Esophagus muscularis mucosa (tissue), 4 donors: Measurements from ENCODE around the gene SRRM4. TPM values are rescaled to one million over a fixed set of nuclear protein-coding genes. Genes with fewer than 3 reads are reported as not detected.
A peak's percentile ranks its signal among the peaks of the same experiment; 100 is the strongest.

Source experiments
- DNase-seq: peaks from one replicate; pipeline ENCODE4 v3.0.0-alpha.2; 2017; ENCODE audit errors: extremely low spot score
- H3K27ac ChIP-seq, 4 donors: fragments of 200-600 bp; sonication (generic); replicated peaks in 1 of 4; 1 replicate in 3 of 4; 2 replicates in 1 of 4; pipeline ENCODE4 v1.5.1; 2016 to 2019; ENCODE audit warnings: mild to moderate bottlenecking in 1 of 4
- H3K27me3 ChIP-seq, 4 donors: fragments of 200-600 bp; sonication (generic); one replicate each; pipeline versions ENCODE4 v1.5.1 to v1.6.0; 2016 to 2019
- H3K36me3 ChIP-seq, 4 donors: fragments of 200-600 bp; sonication (generic); one replicate each; pipeline ENCODE4 v1.5.1; 2016 to 2019
- H3K4me1 ChIP-seq, 4 donors: fragments of 200-600 bp; sonication (generic); one replicate each; pipeline ENCODE4 v1.5.1; 2016 to 2019
- H3K4me3 ChIP-seq, 4 donors: fragments of 200-600 bp; sonication (generic); 1 replicate in 2 of 4; 2 replicates in 2 of 4; pipeline ENCODE4 v1.5.1; 2016 to 2019; ENCODE audit warnings: mild to moderate bottlenecking in 4 of 4, moderate library complexity in 1 of 4
- H3K9me3 ChIP-seq, 4 donors: fragments of 200-600 bp; sonication (generic); 1 replicate in 3 of 4; 2 replicates in 1 of 4; pipeline ENCODE4 v1.5.1; 2016 to 2019
- EP300 ChIP-seq: sonication (generic); formaldehyde crosslinking; IDR thresholded peaks from one replicate; pipeline ENCODE4 v1.6.1; 2017; ENCODE audit warnings: antibody characterized with exemption
- POLR2A ChIP-seq: fragments of 450-650 bp; IDR thresholded peaks from one replicate; pipeline ENCODE4 v1.6.1; 2017; ENCODE audit warnings: antibody characterized with exemption, moderate library complexity, mild to moderate bottlenecking, low read depth
- POLR2AphosphoS5 ChIP-seq, 2 donors: sonication (generic); formaldehyde crosslinking; IDR thresholded peaks; one replicate each; pipeline ENCODE4 v1.6.1; 2017; ENCODE audit warnings: antibody characterized with exemption in 2 of 2
- WGBS: methylation state at CpG from one replicate; pipeline ENCODE4 v1.1.5; 2018; 5-methylcytosine and 5-hydroxymethylcytosine counted together
- intact Hi-C: fragments of 100-400 bp; cut with DNase I; formaldehyde crosslinking; loops from one replicate; pipeline ENCODE4 v1.15.1; 2023
- total RNA-seq, 4 donors: library from RNA; depleted of rRNA; stranded (reverse); fragments of >200 nt; gene quantifications; one replicate each; pipeline versions ENCODE4 v1.1.0 to v1.2.1, GENCODE V29; 2016
- TF ChIP-seq, protein P1 (sequence below), 3 experiments: fragments of 200-600 bp in 2 of 3; fragments of 450-650 bp in 1 of 3; sonication (generic) in 2 of 3; IDR thresholded peaks; one replicate each; pipeline ENCODE4 v1.5.1; 2017 to 2019; ENCODE audit warnings: antibody characterized with exemption in 3 of 3, mild to moderate bottlenecking in 2 of 3, moderate library complexity in 1 of 3

Gene SRRM4
- total RNA-seq, 4 donors from 2014 or later, result not detected

DNA sequence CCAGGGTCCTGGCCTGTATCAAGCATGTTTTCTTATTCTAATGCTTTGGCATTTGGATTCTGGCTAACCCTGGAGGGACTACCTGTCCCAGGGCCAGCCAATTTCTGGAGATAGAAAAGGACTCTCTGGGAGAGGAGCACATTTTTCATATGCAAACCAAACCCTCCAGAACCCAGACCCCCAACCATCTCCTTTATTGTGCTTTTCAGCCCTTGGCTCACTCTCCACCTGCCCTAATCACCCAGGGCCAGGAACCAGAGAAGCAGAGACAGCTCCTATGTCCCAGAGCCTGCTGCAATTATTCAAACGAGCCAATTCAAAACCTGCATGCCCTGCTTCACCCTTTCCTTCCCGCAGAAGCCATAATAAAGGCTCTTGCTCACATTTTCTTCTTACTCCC, 221.2 kb downstream of the SRRM4 start:
- Histone ChIP-seq H3K27me3 (no peaks in the 10 kb centered on the region), H3K4me3 (no peak overlapping the region), H3K36me3 (no peaks in the 10 kb centered on the region), H3K27ac (peak overlapping the region; percentile 22 to 86 (median 56)), H3K9me3 (no peaks in the 10 kb centered on the region), H3K4me1 (peaks cover 28 to 67% (median 59%) of the 10 kb centered on the region in 4 donors)
- 47% methylated on average over 2 of the region's 2 CpGs for WGBS
- no peak for DNase-seq
- TF ChIP-seq POLR2A (no peak), EP300 (no peak), POLR2AphosphoS5 (IDR thresholded peaks at IDR 0.05) (no peak)
- TF ChIP-seq, protein P1, sequence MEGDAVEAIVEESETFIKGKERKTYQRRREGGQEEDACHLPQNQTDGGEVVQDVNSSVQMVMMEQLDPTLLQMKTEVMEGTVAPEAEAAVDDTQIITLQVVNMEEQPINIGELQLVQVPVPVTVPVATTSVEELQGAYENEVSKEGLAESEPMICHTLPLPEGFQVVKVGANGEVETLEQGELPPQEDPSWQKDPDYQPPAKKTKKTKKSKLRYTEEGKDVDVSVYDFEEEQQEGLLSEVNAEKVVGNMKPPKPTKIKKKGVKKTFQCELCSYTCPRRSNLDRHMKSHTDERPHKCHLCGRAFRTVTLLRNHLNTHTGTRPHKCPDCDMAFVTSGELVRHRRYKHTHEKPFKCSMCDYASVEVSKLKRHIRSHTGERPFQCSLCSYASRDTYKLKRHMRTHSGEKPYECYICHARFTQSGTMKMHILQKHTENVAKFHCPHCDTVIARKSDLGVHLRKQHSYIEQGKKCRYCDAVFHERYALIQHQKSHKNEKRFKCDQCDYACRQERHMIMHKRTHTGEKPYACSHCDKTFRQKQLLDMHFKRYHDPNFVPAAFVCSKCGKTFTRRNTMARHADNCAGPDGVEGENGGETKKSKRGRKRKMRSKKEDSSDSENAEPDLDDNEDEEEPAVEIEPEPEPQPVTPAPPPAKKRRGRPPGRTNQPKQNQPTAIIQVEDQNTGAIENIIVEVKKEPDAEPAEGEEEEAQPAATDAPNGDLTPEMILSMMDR (IDR thresholded peaks at IDR 0.05), result no peak
- intact Hi-C loops, result loop anchor here (10.0 kb wide), 1 partner anchor 122 kb away; no protein-coding TSS in a partner anchor

DNA sequence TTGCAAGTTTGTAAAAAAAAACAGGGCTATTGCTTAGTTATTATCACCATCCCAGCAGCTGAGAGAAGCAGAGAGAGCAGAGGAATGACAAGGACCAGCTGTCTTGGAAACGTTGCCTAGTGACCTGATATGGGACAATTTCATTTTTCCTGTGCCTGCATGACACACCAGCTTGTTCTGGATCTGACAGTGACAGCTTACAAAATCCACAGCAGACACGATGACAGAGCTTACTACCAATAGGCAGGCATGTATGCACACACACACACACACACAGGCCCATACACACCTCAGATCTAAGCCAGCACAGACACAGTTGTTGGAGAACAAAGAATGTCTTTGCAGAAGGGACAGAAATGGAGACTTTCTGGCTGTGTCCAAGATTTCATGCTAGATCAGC, 222.8 kb downstream of the SRRM4 start:
- intact Hi-C loops, result loop anchor here (10.0 kb wide), 1 partner anchor 121 kb away; no protein-coding TSS in a partner anchor
- 5% methylated on average over 2 of the region's 2 CpGs for WGBS
- Histone ChIP-seq H3K36me3 (no peaks in the 10 kb centered on the region), H3K27me3 (no peaks in the 10 kb centered on the region), H3K27ac (peak overlapping the region; percentile 81 to 86 (median 83)), H3K4me1 (peaks cover 33 to 67% (median 63%) of the 10 kb centered on the region in 4 donors), H3K4me3 (no peak overlapping the region), H3K9me3 (no peaks in the 10 kb centered on the region)
- DNase-seq, result no peak
- TF ChIP-seq, protein P1 (IDR thresholded peaks at IDR 0.05), result no peak
- TF ChIP-seq EP300, result no peak
- TF ChIP-seq POLR2AphosphoS5 (IDR thresholded peaks at IDR 0.05), result peak in 1 of 2 donors; percentile 37
- TF ChIP-seq POLR2A, result no peak

DNA sequence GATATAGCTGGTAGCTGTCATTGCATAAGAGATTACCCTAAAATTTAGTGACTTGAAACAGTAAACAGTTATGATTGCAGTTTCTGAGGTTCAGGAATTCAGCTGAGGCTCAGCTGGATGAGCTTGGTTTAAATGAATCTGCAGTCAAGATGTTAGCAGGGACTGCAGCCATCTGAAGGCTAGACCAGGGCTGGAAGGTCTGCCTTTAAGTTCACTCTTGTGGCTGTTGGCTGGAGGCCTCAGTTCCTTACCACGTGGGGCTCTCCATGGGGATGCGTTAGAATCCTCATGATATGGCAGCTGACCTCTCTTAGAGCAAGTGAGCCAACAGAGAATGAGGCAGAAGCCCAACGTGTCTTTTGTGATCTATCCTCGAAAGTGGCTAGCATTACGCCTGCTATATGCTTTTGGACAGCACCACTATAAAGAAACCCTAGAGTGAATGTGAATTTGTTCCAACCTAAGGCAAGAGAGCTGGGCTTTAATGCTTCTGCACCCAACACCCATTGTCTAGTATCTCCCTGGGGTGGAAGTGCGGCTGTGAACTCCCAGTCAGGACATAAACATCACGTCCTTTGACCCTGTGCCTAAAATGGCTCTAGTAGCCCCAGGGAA, 223.4 kb downstream of the SRRM4 start:
- Histone ChIP-seq H3K4me1 (peaks cover 37 to 69% (median 65%) of the 10 kb centered on the region in 4 donors), H3K4me3 (no peak overlapping the region), H3K27me3 (no peaks in the 10 kb centered on the region), H3K27ac (peak overlapping the region; percentile 81 to 86 (median 83)), H3K36me3 (no peaks in the 10 kb centered on the region), H3K9me3 (no peaks in the 10 kb centered on the region)
- DNase-seq, result no peak
- intact Hi-C loops, result loop anchor here (10.0 kb wide), 1 partner anchor 120 kb away; no protein-coding TSS in a partner anchor
- WGBS, result 61% methylated on average over 6 of the region's 7 CpGs
- TF ChIP-seq EP300 (no peak), POLR2AphosphoS5 (IDR thresholded peaks at IDR 0.05) (peak in 1 of 2 donors; percentile 13)

DNA sequence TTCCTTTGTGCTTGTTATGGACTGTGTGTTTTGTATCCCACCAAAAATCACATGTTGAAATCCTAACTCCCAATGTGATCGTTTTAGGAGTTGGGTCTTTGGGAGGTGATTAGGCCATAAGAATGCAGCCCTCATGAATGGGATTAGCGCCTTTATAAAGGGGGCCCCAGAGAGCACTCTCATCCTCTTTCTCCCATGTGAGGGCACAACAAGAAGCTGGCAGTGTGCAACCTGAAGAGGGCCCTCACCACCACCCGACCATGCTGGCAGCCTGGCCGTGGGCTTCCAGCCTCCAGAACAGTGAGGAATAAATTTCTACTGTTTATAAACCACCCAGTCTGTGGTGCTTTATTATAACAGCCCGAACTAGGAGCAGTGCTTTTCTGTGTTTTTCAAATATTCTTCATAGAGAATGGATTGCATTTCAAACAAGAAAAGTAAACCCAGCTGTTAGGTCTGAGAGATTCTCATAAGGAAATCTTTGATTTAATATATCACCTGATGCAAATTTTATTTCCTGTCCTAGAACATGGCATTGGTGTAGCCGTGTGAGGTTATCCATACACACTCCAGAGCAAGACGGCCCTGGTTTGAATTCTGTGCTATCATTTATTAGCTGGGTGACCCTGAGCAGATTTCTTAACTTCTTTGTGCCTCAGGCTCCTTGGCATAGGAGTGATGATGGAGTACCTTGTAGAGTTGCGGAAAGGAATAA, 225.2 kb downstream of the SRRM4 start:
- H3K27me3 ChIP-seq, result no peaks in the 10 kb centered on the region
- WGBS, result 44% methylated on average over 8 of the region's 8 CpGs
- peak overlapping the region; percentile 81 to 86 (median 83) for H3K27ac ChIP-seq
- intact Hi-C loops, result loop anchor here (10.0 kb wide), 1 partner anchor 118 kb away; no protein-coding TSS in a partner anchor
- no peak for DNase-seq
- H3K36me3 ChIP-seq, result no peaks in the 10 kb centered on the region
- TF ChIP-seq EP300 (no peak), POLR2AphosphoS5 (IDR thresholded peaks at IDR 0.05) (no peak), POLR2A (no peak)
- TF ChIP-seq, protein P1 (IDR thresholded peaks at IDR 0.05), result peak in 1 of 3 experiments; percentile 9
- H3K4me1 ChIP-seq, result peaks cover 37 to 69% (median 65%) of the 10 kb centered on the region in 4 donors
- H3K9me3 ChIP-seq, result no peaks in the 10 kb centered on the region
- H3K4me3 ChIP-seq, result no peak overlapping the region

DNA sequence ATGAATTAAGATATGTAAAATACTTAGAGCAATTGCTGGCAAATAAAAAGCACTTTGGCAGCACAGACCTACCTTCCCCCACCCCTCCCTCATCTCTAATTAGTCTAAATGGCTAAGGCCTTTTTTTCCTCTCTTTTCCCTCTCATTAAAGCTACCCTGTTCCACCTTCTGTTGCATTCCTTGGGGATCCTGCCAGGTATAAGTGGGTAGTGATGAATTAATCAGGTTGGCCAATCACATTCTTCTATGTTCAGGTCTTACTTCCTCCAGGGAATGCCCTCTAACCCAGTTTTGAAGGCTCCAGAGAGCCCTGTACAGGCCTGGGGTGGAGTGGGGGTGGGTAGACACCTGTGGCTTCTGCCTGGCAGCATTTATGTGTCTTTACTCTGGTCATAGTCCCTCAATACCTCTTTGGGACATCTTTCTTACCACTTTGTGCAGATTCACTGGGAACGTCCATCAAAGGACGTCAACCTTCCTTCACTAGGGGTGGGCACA, 225.8 kb downstream of the SRRM4 start:
- no peak overlapping the region for H3K4me3 ChIP-seq
- TF ChIP-seq POLR2AphosphoS5 (IDR thresholded peaks at IDR 0.05) (no peak), POLR2A (no peak), EP300 (no peak)
- TF ChIP-seq, protein P1 (IDR thresholded peaks at IDR 0.05), result no peak
- intact Hi-C loops, result loop anchor here (10.0 kb wide), 1 partner anchor 118 kb away; no protein-coding TSS in a partner anchor
- WGBS, result 100% methylated on average over 2 of the region's 2 CpGs
- no peaks in the 10 kb centered on the region for H3K27me3 ChIP-seq
- H3K36me3 ChIP-seq, result no peaks in the 10 kb centered on the region
- H3K27ac ChIP-seq, result peak overlapping the region; percentile 81 to 86 (median 83)
- peaks cover 37 to 69% (median 63%) of the 10 kb centered on the region in 4 donors for H3K4me1 ChIP-seq
- DNase-seq, result no peak
- H3K9me3 ChIP-seq, result no peaks in the 10 kb centered on the region
